Osteoblast (primary cell): ENCODE results near the gene PRR14L. TPM values are rescaled to one million over a fixed set of nuclear protein-coding genes. Genes with fewer than 3 reads are reported as not detected.

ENCODE experiments used
- DNase-seq: peaks from one replicate; pipeline ENCODE4 v3.0.0; 2011; ENCODE audit warnings: low spot score, mixed read lengths; ENCODE audit not compliant: insufficient read length; ENCODE audit errors: missing footprints
- H2AFZ ChIP-seq: 2 replicates; pipeline ENCODE4 v1.6.0; 2011; ENCODE audit warnings: mild to moderate bottlenecking, low read length
- H3K27ac ChIP-seq: 2 replicates; pipeline ENCODE4 v1.5.1; 2011; ENCODE audit warnings: mild to moderate bottlenecking, low read depth, low read length, moderate library complexity
- H3K27me3 ChIP-seq: 2 replicates; pipeline ENCODE4 v1.6.0; 2012; ENCODE audit warnings: mild to moderate bottlenecking, control low read depth, inconsistent platforms, low read length, moderate library complexity; ENCODE audit not compliant: insufficient read depth
- H3K36me3 ChIP-seq: 2 replicates; pipeline ENCODE4 v1.5.1; 2011; ENCODE audit warnings: mild to moderate bottlenecking, low read length, control low read depth, moderate library complexity; ENCODE audit not compliant: insufficient read depth
- H3K4me1 ChIP-seq: 2 replicates; pipeline ENCODE4 v1.5.1; 2011; ENCODE audit warnings: mild to moderate bottlenecking, low read length, control low read depth, moderate library complexity; ENCODE audit not compliant: insufficient read depth
- H3K4me2 ChIP-seq: 2 replicates; pipeline ENCODE4 v1.6.0; 2011; ENCODE audit warnings: mild to moderate bottlenecking, low read length; ENCODE audit not compliant: insufficient read depth
- H3K4me3 ChIP-seq: fragments of 200-600 bp; sonication (generic); 3 replicates; pipeline ENCODE4 v1.5.1; 2012; ENCODE audit warnings: mild to moderate bottlenecking, low read length, inconsistent platforms; ENCODE audit not compliant: insufficient read depth
- H3K79me2 ChIP-seq: 2 replicates; pipeline ENCODE4 v1.6.0; 2012; ENCODE audit warnings: mild to moderate bottlenecking, low read length, control low read depth, inconsistent platforms; ENCODE audit not compliant: insufficient read depth
- H3K9me3 ChIP-seq: 2 replicates; pipeline ENCODE4 v1.5.1; 2011; ENCODE audit warnings: low read depth, low read length, control low read depth
- H4K20me1 ChIP-seq: 2 replicates; pipeline ENCODE4 v1.6.0; 2012; ENCODE audit warnings: mild to moderate bottlenecking, low read length, control low read depth; ENCODE audit not compliant: insufficient read depth
- CTCF ChIP-seq: IDR thresholded peaks from 2 replicates; pipeline ENCODE4 v1.5.1; 2011; ENCODE audit warnings: mild to moderate bottlenecking, low read depth, low read length, moderate library complexity; ENCODE audit errors: extremely low read depth
- total RNA-seq: library from RNA; depleted of rRNA; stranded (reverse); fragments of >200 nt; gene quantifications from 2 replicates; pipeline ENCODE4 v1.2.3, GENCODE V29; 2012

Gene PRR14L
- total RNA-seq, 1 donor, result 22.1 TPM

GRCh38 chr22:31752096-31752847 is 2.3 kb upstream of the PRR14L start:
- no peaks in the 10 kb centered on the region for H3K27me3 ChIP-seq
- H3K36me3 ChIP-seq, result no peaks in the 10 kb centered on the region
- H4K20me1 ChIP-seq, result no peaks in the 10 kb centered on the region
- peak overlapping the region; percentile 91 for H3K27ac ChIP-seq
- no peak for DNase-seq
- H3K4me1 ChIP-seq, result peaks cover 43% of the 10 kb centered on the region
- H3K9me3 ChIP-seq, result no peaks in the 10 kb centered on the region
- no peak for TF ChIP-seq CTCF
- H3K79me2 ChIP-seq, result peaks cover 36% of the 10 kb centered on the region
- H3K4me2 ChIP-seq, result peak overlapping the region; percentile 95
- H2AFZ ChIP-seq, result peak overlapping the region; percentile 95
- no peak overlapping the region for H3K4me3 ChIP-seq

GRCh38 chr22:31750365-31751284 is 693 bp upstream of the PRR14L start:
- Histone ChIP-seq H3K4me3 (peak overlapping the region; percentile 88), H2AFZ (peak overlapping the region; percentile 98), H3K36me3 (peaks cover 2% of the 10 kb centered on the region), H3K9me3 (no peaks in the 10 kb centered on the region), H3K27me3 (no peaks in the 10 kb centered on the region), H3K4me2 (peak overlapping the region; percentile 97), H3K27ac (no peak overlapping the region), H3K4me1 (peaks cover 43% of the 10 kb centered on the region), H3K79me2 (peaks cover 47% of the 10 kb centered on the region), H4K20me1 (no peaks in the 10 kb centered on the region)
- TF ChIP-seq CTCF, result no peak
- no peak for DNase-seq

GRCh38 chr22:31748490-31748889 is 1.4 kb downstream of the PRR14L start:
- no peaks in the 10 kb centered on the region for H4K20me1 ChIP-seq
- no peaks in the 10 kb centered on the region for H3K27me3 ChIP-seq
- H3K9me3 ChIP-seq, result no peaks in the 10 kb centered on the region
- peaks cover 2% of the 10 kb centered on the region for H3K36me3 ChIP-seq
- no peak for DNase-seq
- peaks cover 33% of the 10 kb centered on the region for H3K4me1 ChIP-seq
- H3K27ac ChIP-seq, result no peak overlapping the region
- TF ChIP-seq CTCF, result no peak
- peak overlapping the region; percentile 88 for H3K4me3 ChIP-seq
- H3K4me2 ChIP-seq, result peak overlapping the region; percentile 97
- H3K79me2 ChIP-seq, result peaks cover 59% of the 10 kb centered on the region
- no peak overlapping the region for H2AFZ ChIP-seq

GRCh38 chr22:31747441-31747840 is 2.5 kb downstream of the PRR14L start:
- H3K27me3 ChIP-seq, result no peaks in the 10 kb centered on the region
- H4K20me1 ChIP-seq, result peaks cover 5% of the 10 kb centered on the region
- H3K4me3 ChIP-seq, result no peak overlapping the region
- peaks cover 22% of the 10 kb centered on the region for H3K4me1 ChIP-seq
- peaks cover 2% of the 10 kb centered on the region for H3K36me3 ChIP-seq
- H2AFZ ChIP-seq, result no peak overlapping the region
- no peak for TF ChIP-seq CTCF
- no peak overlapping the region for H3K4me2 ChIP-seq
- DNase-seq, result no peak
- H3K79me2 ChIP-seq, result peaks cover 70% of the 10 kb centered on the region
- H3K27ac ChIP-seq, result no peak overlapping the region
- no peaks in the 10 kb centered on the region for H3K9me3 ChIP-seq
